NCI-H2107 (cell line): ENCODE measurements around the gene C10orf143.
"Not testable (repeated sequence)": the region's sequence is repeated elsewhere in the genome, so short reads cannot be mapped to it uniquely, and the experiment has no call there.

Source experiments
- DNase-seq: peaks from one replicate; lab custom pipeline; 2025; lab: John Stamatoyannopoulos, UW

The C10orf143 gene

DNA sequence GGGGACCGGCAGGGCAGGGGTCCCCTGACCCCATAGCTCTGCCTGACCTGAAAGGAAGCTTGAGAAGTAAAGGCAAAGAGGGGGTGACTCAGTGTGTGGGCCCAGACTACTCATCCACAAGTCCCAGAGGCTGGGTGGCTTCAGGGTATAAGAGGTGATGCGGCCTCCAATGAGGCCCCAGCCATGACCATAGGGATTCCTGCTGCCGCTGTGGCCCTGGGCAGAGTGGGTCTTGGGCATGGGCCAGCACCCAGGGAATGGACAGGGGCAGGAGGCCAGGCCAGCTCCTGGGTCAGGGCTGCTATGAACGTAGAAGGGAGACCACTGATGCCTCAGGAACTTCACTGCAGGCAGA, 82.2 kb downstream of the C10orf143 start:
- no peak for DNase-seq

DNA sequence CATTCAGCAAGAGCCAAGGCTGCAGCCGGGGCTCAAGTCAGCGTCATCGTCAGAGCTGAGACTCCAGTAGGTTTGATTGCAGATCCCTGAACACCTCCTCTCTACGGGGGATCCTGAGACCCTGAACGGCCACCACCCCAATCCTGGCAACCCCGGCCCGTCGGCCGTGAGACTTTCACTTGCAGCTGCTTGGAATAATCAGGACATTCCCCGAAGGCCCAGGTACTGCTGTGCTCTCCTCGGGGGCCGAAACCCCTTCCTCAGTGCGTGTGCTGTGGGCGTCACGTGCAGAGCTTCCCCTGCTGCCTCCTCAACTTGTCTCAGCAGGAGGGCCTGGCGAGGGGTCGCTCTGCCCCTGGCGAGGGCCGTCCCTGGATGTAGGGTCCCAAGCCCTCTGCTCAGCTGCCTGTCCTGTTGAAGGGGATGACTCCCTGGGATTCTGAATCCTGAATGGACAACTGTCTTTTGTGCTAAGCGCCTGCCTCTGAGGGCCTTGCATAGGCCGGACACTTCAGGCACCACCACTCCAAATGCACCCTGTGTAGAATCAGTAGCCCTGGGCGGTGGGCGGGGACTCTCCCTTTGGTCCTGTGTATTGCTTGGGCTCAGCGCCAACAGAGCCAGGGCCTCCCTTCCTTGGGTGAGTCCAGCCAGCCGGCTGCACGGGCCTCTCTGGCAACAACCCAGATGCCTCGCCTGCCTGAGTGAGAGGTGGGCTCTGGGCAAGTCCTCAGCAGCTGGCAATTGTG, 82.7 kb downstream of the C10orf143 start:
- DNase-seq, result no peak

DNA sequence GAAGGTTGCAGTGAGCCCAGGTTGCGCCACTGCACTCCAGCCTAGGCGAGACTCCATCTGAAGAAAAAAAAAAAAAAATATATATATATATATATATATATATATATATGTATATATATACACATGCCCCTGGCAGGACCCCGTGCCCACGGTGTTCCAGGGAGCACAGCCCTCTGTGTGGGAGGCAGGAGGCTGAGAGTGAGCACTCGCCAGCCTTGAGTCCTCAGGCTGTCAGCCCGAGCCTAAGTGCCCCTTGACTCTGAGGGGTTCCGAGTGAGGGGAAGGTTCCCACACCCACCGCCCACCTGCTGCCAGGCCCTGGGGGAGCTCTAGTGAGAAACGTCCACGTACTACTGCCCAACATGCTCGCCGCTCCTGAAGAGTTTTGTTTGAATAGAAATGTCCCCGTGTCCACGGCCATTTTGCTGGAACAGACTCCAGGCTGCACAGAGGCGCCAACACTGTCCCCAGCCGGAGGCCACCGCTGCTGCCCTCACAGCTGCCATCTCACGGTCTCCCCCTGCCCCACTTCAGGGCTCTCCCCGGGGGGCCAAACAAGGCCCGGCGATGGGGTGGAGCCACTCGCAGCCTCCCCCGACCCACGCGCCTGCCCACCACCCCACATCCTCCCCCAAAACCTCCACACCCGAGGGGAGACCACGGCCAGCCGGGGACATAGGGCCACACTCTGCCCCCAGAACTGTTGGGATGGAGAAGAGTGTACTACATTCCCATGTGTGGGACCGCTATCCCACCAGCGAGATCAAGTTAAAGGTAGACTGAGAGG, 83.8 kb downstream of the C10orf143 start:
- no peak for DNase-seq

- DNase-seq, result no peak
Measured at GRCh38 chr10:130025811-130026485, 84.7 kb downstream of the C10orf143 start.

DNA sequence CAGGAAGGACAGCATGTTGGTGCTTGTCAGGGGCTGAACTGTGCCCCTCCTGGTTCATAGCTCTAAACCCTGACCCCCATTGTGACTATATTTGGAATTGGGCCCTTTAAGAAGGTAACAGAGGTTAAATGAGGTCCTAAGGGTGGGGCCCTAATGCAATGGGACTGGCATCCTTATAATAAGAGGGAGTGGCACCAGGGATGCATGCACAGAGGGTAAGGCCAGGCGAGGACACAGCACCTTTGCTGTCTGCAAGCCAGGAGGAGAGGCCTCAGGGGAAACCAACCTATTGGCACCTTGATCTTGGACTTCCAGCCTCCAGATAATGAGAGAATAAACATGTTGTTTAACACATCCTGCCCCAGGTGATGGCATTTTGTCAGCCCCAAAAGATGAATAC, 85.3 kb downstream of the C10orf143 start:
- no peak for DNase-seq

DNA sequence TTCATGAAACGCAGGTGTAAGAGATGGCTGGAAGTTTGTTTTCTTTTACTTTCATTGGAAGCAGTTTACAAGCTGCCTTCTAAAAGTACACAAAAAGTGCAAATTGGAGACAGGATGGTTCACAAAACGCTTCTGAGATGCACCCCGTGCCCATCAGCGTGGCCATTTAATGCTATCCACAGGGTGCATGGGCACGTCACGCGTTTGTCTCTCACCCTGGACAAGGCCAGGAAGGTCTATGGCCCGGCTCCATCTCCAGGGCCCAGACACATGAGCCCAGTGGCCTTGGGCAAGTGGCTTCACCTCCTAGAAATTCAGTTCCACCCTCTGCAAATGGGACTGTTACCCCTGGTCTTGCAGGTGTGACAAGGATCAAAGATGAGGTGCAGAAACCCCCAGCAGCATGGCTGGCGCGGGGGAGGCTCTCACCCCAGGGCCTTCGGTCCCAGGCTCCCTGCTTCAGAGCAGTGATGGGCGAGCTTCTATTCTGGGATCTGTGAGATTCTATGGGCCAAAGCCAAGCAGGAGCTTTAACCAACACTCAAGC, 85.8 kb downstream of the C10orf143 start:
- DNase-seq, result no peak

DNA sequence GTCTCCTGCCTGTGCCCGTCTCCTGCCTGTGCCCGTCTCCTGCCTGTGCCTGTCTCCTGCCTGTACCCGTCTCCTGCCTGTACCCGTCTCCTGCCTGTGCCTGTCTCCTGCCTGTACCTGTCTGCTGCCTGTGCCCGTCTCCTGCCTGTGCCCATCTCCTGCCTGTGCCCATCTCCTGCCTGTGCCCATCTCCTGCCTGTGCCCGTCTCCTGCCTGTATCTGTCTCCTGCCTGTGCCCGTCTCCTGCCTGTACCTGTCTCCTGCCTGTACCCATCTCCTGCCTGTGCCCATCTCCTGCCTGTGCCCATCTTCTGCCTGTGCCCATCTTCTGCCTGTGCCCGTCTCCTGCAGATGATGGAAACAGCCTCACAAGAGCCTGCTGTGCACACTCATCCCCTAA, 86.3 kb downstream of the C10orf143 start:
- not testable (repeated sequence) for DNase-seq

- no peak for DNase-seq
Measured at GRCh38 chr10:130023454-130024230, 87.0 kb downstream of the C10orf143 start.

- no peak for DNase-seq
Measured at GRCh38 chr10:130022511-130023299, 87.9 kb downstream of the C10orf143 start.

GRCh38 chr10:130022086-130022485, 88.5 kb downstream of the C10orf143 start:
- no peak for DNase-seq

DNA sequence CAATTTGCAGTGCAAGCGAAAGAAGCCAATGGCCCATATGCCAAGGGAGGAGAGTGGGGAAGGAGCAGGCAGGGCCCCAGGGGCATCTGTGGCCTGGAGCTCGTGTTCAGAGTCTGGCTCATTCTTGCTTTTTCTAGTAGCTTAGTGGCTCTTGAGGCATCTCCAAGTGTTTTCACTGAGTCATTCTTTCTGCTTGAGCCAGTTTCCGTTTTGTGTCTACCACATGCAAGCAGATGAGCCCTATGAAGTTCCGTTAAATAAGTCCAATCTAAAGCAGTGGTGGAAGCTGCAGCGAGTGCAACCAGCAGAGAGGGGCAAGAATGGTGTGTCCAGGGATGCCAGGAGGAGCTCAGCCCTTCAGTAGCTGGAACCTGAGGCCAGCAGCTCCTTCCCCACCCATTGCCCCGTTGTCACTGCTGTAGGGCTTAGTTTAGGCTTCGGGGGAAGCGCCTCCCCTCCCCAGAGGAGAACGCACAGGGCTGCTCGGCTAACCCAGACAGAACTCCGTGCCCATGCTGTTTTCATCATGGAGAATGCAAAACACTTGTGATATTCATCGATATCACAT, 89.2 kb downstream of the C10orf143 start:
- no peak for DNase-seq

GRCh38 chr10:130020651-130021382, 89.8 kb downstream of the C10orf143 start:
- DNase-seq, result no peak

DNA sequence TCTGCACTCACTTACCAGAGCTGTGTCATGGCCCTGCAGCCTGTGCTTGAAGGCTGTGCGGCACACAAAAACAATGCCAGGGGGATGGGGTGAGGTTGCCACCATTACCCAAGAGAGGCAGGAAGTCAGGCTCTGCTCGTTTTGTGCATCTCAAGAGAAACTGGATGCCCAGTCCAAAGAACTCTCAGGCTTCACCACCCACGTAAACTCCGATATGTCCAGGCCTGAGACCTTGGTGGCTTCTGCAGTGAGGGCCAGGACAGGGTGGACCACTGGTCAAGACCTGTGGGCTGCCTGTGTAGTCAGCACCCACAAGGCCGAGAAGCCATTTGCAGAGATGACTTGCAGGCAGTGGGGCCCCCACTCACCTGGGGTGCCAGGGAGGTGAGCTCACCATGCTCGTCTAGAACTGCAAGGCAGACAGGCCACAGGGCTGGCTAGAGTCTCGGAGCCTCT, 91.9 kb downstream of the C10orf143 start:
- DNase-seq, result no peak

- DNase-seq, result no peak
Measured at GRCh38 chr10:130018265-130018664, 92.4 kb downstream of the C10orf143 start.

GRCh38 chr10:130017631-130018022, 93.0 kb downstream of the C10orf143 start:
- no peak for DNase-seq

- DNase-seq, result no peak
Measured at GRCh38 chr10:130016993-130017630, 93.5 kb downstream of the C10orf143 start.

GRCh38 chr10:130016095-130016494, 94.5 kb downstream of the C10orf143 start:
- no peak for DNase-seq

DNA sequence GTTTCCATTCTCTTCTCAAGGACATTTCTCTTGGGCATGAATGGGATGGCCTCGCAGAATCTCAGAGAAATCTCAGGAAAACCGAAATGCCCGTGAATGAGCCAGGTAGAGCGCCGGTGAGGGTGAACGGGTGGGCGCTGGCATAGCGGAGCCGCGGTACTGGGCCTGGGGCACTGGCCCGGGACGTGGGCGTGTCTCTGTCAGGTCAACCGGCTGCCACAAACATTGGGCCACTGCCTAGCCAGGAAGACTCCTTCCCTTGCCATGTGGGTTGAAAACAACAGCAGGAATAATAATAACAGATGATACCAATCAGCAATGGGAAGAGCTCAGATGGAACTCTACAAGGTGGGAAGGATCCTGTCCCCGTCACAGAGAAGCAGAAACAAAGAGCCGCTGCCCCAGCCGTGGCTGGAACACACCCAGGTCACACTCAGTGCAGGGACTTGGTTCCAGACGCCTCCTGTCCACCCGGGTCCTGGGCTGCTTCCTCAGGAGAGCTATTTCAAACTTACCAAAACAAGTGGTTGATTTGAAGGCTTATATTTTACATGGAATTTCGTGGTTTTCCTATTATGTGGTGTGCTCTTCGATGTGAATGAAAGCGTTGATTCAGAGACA, 95.4 kb downstream of the C10orf143 start:
- DNase-seq, result no peak
